ENCODE data around the gene GLT6D1.

- TF ChIP-seq CTCF (IDR thresholded peaks at IDR 0.05) = no peak
- TF ChIP-seq POLR2A (IDR thresholded peaks at IDR 0.05) = no peak
These were observed 18.8 kb downstream of the GLT6D1 start for GRCh38 chr9:135620558-135620957.
